Stomach smooth muscle (tissue), 2 donors: ENCODE data around the gene RSAD2.
"Not testable (repeated sequence)": the region's sequence is repeated elsewhere in the genome, so short reads cannot be mapped to it uniquely, and the experiment has no call there.

Source experiments
- H3K27ac ChIP-seq: one replicate; pipeline ENCODE4 v1.7.0; 2013; ENCODE audit warnings: mild to moderate bottlenecking, low read length, inconsistent platforms
- H3K27me3 ChIP-seq, 2 donors: one replicate each; pipeline ENCODE4 v1.7.0; 2013; ENCODE audit warnings: low read length in 2 of 2; ENCODE audit not compliant: insufficient read depth in 2 of 2, control insufficient read depth in 1 of 2
- H3K36me3 ChIP-seq, 2 donors: one replicate each; pipeline ENCODE4 v1.7.0; 2013; ENCODE audit warnings: low read length in 2 of 2; ENCODE audit not compliant: control insufficient read depth in 2 of 2, insufficient read depth in 2 of 2
- H3K4me1 ChIP-seq: one replicate; pipeline ENCODE4 v1.7.0; 2013; ENCODE audit warnings: low read length; ENCODE audit not compliant: control insufficient read depth, insufficient read depth
- H3K4me3 ChIP-seq, 2 donors: one replicate each; pipeline ENCODE4 v1.7.0; 2013; ENCODE audit warnings: low read length in 2 of 2
- H3K9ac ChIP-seq, 2 donors: one replicate each; pipeline ENCODE4 v1.7.0; 2013; ENCODE audit warnings: low read length in 2 of 2, mild to moderate bottlenecking in 1 of 2
- H3K9me3 ChIP-seq, 2 donors: one replicate each; pipeline ENCODE4 v1.7.0; 2013; ENCODE audit warnings: low read length in 2 of 2; ENCODE audit not compliant: control insufficient read depth in 2 of 2
- donor health status: healthy.
- donor health status: Pancreatic carcinoma.

The RSAD2 gene

DNA sequence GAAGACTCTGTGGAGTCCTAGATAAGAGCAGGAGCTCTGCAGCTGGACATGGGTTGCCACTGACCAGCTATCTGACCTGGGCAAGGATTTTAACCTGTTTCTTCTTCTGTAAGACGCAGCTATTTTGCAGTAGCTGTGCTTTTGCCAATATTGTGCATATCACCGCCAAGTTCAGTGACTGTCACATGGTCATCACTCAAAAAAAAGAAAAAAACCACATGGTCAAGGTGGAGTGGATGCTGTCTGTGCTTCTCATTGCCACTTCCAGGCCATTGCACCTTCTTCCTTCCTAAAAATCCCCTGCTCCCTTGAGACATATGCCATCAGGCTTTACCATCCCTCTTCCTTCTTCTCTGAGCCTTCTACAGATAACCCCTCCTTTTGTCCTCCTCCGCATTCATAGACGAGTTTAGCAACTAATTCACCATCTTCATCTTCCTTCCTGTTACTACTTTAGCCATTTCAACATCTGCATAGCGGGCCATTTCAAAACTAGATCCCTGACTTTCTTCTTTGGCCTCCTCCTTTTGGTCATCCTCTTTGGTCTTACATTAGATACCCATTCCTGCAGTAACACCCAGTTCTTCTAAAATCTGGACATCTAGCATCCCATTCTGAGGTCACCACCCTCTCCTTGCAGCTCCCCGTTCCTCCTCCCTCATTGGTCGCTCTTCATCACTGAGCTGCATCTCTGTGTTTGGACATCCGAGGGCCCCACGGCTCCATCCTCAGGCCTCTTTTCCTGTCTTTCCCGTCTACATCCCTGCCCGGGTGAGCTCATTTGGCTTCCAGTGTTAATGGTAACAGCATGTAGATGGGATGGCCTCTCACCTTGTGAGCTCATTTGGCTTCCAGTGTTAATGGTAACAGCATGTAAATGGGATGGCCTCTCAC, 57.4 kb downstream of the RSAD2 start:
- no peaks in the 10 kb centered on the region for H3K27me3 ChIP-seq
- H3K27ac ChIP-seq: no peak overlapping the region
- no peaks in the 10 kb centered on the region for H3K36me3 ChIP-seq
- H3K9me3 ChIP-seq: no peaks in the 10 kb centered on the region
- H3K4me1 ChIP-seq: no peaks in the 10 kb centered on the region
- H3K4me3 ChIP-seq: no peak overlapping the region
- no peak overlapping the region for H3K9ac ChIP-seq

DNA sequence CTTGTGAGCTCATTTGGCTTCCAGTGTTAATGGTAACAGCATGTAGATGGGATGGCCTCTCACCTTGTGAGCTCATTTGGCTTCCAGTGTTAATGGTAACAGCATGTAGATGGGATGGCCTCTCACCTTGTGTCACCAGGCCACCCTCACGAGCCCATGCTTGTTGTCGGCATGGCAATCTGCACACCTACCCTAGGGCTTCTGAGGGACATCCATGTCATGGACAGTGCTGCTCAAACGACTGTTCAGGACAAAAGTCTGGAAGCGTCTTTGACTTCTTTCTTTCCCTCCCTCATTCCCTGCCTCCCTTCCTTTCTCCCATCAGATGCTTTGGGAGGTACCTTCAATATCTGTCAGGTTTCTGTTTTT, 58.1 kb downstream of the RSAD2 start:
- not testable (repeated sequence) for H3K27me3 ChIP-seq, H3K9me3 ChIP-seq, H3K27ac ChIP-seq, H3K4me1 ChIP-seq, H3K9ac ChIP-seq, H3K36me3 ChIP-seq, H3K4me3 ChIP-seq

GRCh38 chr2:6937157-6937556, 59.6 kb downstream of the RSAD2 start:
- H3K36me3 ChIP-seq: no peaks in the 10 kb centered on the region
- H3K4me3 ChIP-seq: no peak overlapping the region
- no peaks in the 10 kb centered on the region for H3K27me3 ChIP-seq
- H3K4me1 ChIP-seq: peaks cover 6% of the 10 kb centered on the region
- no peak overlapping the region for H3K27ac ChIP-seq
- H3K9ac ChIP-seq: no peak overlapping the region
- no peaks in the 10 kb centered on the region for H3K9me3 ChIP-seq

DNA sequence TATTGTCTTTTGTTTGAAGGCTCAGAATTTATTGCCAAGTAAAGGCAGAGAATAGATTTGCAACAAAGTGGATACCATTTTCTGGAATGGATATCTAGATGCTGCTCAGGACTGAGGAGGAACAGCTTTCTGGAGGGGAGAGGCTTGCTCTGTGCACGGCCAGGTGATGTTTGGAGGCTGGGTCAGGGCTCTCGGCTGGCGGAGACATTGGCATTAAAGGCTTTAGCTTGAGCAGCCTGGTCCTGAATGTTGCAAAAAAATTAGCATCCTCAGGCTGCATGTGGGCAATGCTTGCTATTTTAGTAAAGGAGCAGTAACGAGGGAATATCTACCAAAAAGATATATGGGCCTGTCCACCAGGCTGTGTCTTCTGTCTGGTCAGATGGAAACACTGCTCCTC, 60.0 kb downstream of the RSAD2 start:
- no peak overlapping the region for H3K4me3 ChIP-seq
- H3K27ac ChIP-seq: no peak overlapping the region
- H3K9ac ChIP-seq: no peak overlapping the region

DNA sequence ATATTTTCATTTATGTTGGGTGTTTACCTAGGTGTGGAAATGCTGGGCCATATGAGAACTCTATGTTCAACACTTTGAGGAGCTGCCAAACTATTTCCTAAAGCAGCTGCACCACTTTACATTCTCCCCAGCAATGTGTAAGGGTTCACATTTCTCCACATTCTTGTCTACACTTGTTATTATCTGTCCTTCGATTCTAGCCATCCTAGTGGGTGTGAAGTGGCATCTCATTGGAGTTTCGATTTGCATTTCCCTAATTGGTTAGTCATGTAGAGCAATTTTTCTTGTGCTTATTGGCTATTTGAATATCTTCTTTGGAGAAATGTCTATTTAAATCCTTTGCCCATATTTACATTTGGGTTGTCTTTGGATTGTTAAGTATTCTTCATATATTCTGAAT, 61.5 kb downstream of the RSAD2 start:
- Histone ChIP-seq H3K27ac (no peak overlapping the region), H3K36me3 (no peaks in the 10 kb centered on the region), H3K9me3 (no peaks in the 10 kb centered on the region), H3K4me1 (peaks cover 6% of the 10 kb centered on the region), H3K27me3 (no peaks in the 10 kb centered on the region), H3K9ac (no peak overlapping the region), H3K4me3 (no peak overlapping the region)

More for the DNA sequence above, 60.0 kb downstream of the RSAD2 start:
- H3K4me1 ChIP-seq: peaks cover 6% of the 10 kb centered on the region
- H3K36me3 ChIP-seq: no peaks in the 10 kb centered on the region
- no peaks in the 10 kb centered on the region for H3K27me3 ChIP-seq
- H3K9me3 ChIP-seq: no peaks in the 10 kb centered on the region

- Histone ChIP-seq H3K27ac (no peak overlapping the region), H3K27me3 (no peaks in the 10 kb centered on the region), H3K9ac (peak overlapping the region in 1 of 2 donors; percentile 18), H3K4me3 (no peak overlapping the region), H3K9me3 (no peaks in the 10 kb centered on the region), H3K4me1 (peaks cover 9% of the 10 kb centered on the region), H3K36me3 (no peaks in the 10 kb centered on the region)
Measured at GRCh38 chr2:6940820-6941219, 63.2 kb downstream of the RSAD2 start.

- Histone ChIP-seq H3K36me3 (no peaks in the 10 kb centered on the region), H3K9me3 (no peaks in the 10 kb centered on the region), H3K9ac (no peak overlapping the region), H3K27ac (no peak overlapping the region), H3K4me1 (peaks cover 9% of the 10 kb centered on the region), H3K4me3 (no peak overlapping the region), H3K27me3 (no peaks in the 10 kb centered on the region)
Measured at GRCh38 chr2:6941299-6942046, 63.9 kb downstream of the RSAD2 start.

DNA sequence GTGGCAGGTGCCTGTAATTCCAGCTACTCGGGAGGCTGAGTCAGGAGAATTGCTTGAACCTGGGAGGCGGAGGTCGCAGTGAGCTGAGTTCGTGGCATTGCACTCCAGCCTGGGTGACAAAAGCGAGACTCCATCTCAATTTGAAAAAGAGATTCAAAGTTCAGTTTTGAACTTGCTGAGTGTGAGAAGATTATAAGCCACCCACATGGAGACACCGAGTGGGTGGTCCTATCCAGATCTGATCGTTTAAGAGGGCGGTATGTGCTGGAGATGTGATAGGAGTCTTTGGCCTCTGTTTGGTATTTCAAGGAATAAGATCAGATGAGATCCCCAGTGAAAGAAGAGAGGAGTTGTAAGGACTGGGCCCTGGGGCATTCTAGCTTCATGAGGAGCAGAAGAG, 65.3 kb downstream of the RSAD2 start:
- peaks cover 9% of the 10 kb centered on the region for H3K4me1 ChIP-seq
- no peak overlapping the region for H3K4me3 ChIP-seq
- no peak overlapping the region for H3K27ac ChIP-seq

DNA sequence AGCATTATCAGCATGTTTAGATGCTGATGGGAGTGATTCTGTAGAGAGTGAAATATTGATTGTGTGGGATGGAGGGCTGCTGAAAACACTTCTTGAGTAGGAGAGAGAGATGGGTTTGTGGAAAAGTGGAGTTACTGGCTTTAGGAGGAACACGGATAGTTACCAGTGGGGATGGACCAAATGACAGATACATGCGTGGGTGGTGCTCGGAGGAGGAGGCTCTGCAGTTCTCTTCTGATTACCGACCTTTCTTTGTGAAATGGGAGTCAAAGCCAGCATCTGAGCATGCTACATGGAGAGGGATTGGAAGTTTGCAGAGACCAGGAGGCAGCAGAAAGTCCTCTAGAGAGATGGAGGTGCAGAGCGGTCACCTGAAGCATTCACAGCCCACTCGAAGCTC, 65.9 kb downstream of the RSAD2 start:
- Histone ChIP-seq H3K9me3 (no peaks in the 10 kb centered on the region), H3K27ac (no peak overlapping the region), H3K36me3 (no peaks in the 10 kb centered on the region)

More for the DNA sequence above, 65.3 kb downstream of the RSAD2 start:
- Histone ChIP-seq H3K36me3 (no peaks in the 10 kb centered on the region), H3K27me3 (no peaks in the 10 kb centered on the region), H3K9me3 (no peaks in the 10 kb centered on the region), H3K9ac (no peak overlapping the region)

DNA sequence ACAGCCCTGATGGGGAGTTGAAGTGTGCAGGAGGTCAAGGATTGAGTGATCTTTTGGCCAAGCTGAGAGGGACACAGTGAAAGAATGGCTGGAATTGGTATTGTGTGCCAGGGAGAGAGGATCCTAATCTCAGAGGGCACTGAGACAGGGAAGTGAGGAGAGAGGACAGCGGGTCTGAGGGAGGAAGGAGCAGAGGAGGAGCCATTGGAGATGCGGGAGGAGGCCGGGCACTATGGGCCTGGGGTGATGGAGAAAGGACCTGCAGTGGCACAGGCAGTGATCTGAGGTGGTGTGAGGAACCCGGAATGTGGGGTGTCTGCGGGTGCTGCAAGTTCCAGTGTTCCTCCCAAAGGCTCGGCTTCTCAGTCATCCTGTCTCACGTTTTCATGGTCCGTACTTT, 66.4 kb downstream of the RSAD2 start:
- peaks cover 9% of the 10 kb centered on the region for H3K4me1 ChIP-seq
- H3K36me3 ChIP-seq: no peaks in the 10 kb centered on the region
- H3K4me3 ChIP-seq: no peak overlapping the region
- H3K9ac ChIP-seq: no peak overlapping the region
- H3K27me3 ChIP-seq: no peaks in the 10 kb centered on the region
- H3K9me3 ChIP-seq: no peaks in the 10 kb centered on the region
- no peak overlapping the region for H3K27ac ChIP-seq

More for the DNA sequence above, 65.9 kb downstream of the RSAD2 start:
- H3K4me1 ChIP-seq: peaks cover 9% of the 10 kb centered on the region
- no peaks in the 10 kb centered on the region for H3K27me3 ChIP-seq
- H3K4me3 ChIP-seq: no peak overlapping the region
- H3K9ac ChIP-seq: no peak overlapping the region

- H3K4me1 ChIP-seq: peaks cover 9% of the 10 kb centered on the region
- no peaks in the 10 kb centered on the region for H3K9me3 ChIP-seq
- H3K27me3 ChIP-seq: no peaks in the 10 kb centered on the region
- H3K36me3 ChIP-seq: no peaks in the 10 kb centered on the region
- no peak overlapping the region for H3K9ac ChIP-seq
- no peak overlapping the region for H3K27ac ChIP-seq
- no peak overlapping the region for H3K4me3 ChIP-seq
Measured at GRCh38 chr2:6944555-6944954, 67.0 kb downstream of the RSAD2 start.
